ENCODE data around the gene IFIT3. TPM values are rescaled to one million over a fixed set of nuclear protein-coding genes. Genes with fewer than 3 reads are reported as not detected.
"Not testable (repeated sequence)": the region's sequence is repeated elsewhere in the genome, so short reads cannot be mapped to it uniquely, and the experiment has no call there.

The IFIT3 gene
- total RNA-seq, 1 experiment from 2014 or later = 7.2 TPM

DNA sequence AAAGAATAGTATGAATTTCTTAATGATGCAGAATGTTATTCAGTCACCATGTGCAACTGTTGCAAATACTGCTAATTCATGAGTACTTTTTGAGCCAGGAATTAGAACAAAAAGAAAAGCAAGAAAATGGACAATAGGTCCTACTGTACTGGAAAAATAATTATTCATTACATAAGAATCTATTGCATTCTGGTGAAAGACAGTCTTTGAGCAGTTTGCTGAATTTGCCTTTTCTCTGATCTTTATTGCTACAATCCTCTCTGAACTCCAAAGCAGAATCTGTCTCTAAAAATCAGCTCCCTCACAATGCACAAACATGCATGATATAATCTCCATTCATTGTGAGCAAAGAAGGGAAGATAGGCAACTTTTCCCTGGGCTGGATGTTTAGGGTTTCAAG is 13.1 kb upstream of the IFIT3 start:
- Histone ChIP-seq H3K4me2 (no peak overlapping the region), H3K79me2 (ENCODE audit: low read depth) (no peaks in the 10 kb centered on the region), H2AFZ (no peak overlapping the region), H3K9me3 (ENCODE audit: insufficient read depth, low read depth) (no peaks in the 10 kb centered on the region; the same call in 1 of the 2 replicates), H3K36me3 (ENCODE audit: low read depth) (no peaks in the 10 kb centered on the region), H3F3A (ENCODE audit: insufficient read depth, low read depth) (no peaks in the 10 kb centered on the region), H3K27ac (no peak overlapping the region), H3K9me2 (ENCODE audit: insufficient read depth) (no peaks in the 10 kb centered on the region), H3K4me1 (replicated peaks; ENCODE audit: insufficient read depth) (no peaks in the 10 kb centered on the region), H3K27me3 (ENCODE audit: insufficient read depth, low read depth) (no peaks in the 10 kb centered on the region), H3K4me3 (no peak overlapping the region), H4K20me1 (ENCODE audit: insufficient read depth) (no peaks in the 10 kb centered on the region)
- DNase-seq = no peak
- TF ChIP-seq CTCF (conservative IDR thresholded peaks at IDR 0.05) = no peak
- POLR2A ChIA-PET (ENCODE audit: unreplicated experiment) = no interaction called here
- BruUV-seq (replicated peaks) = no TSS peak
- CTCF ChIA-PET = no interaction called here
- intact Hi-C loops (cut with micrococcal nuclease; ENCODE audit: unreplicated experiment) = no loop called here

GRCh38 chr10:89318047-89318446 is 9.8 kb upstream of the IFIT3 start:
- H3K4me2 ChIP-seq; H4K20me1 ChIP-seq (ENCODE audit: insufficient read depth); H3K9me3 ChIP-seq (ENCODE audit: insufficient read depth, low read depth); BruUV-seq (replicated peaks); H3K27me3 ChIP-seq (ENCODE audit: insufficient read depth, low read depth); DNase-seq; POLR2A ChIA-PET (ENCODE audit: unreplicated experiment); H3K4me3 ChIP-seq; intact Hi-C loops (cut with micrococcal nuclease; ENCODE audit: unreplicated experiment); H3F3A ChIP-seq (ENCODE audit: insufficient read depth, low read depth); H2AFZ ChIP-seq; H3K27ac ChIP-seq; H3K36me3 ChIP-seq (ENCODE audit: low read depth); CTCF ChIA-PET; H3K79me2 ChIP-seq (ENCODE audit: low read depth); H3K4me1 ChIP-seq (replicated peaks; ENCODE audit: insufficient read depth); H3K9me2 ChIP-seq (ENCODE audit: insufficient read depth): not testable (repeated sequence)

- POLR2A ChIA-PET (ENCODE audit: unreplicated experiment); H3K9me3 ChIP-seq (ENCODE audit: insufficient read depth, low read depth); H3K36me3 ChIP-seq (ENCODE audit: low read depth); DNase-seq; H3K27ac ChIP-seq; H3K27me3 ChIP-seq (ENCODE audit: insufficient read depth, low read depth); H3K4me3 ChIP-seq; H3K4me2 ChIP-seq; H2AFZ ChIP-seq; CTCF ChIA-PET; H3K9me2 ChIP-seq (ENCODE audit: insufficient read depth); BruUV-seq (replicated peaks); intact Hi-C loops (cut with micrococcal nuclease; ENCODE audit: unreplicated experiment); H4K20me1 ChIP-seq (ENCODE audit: insufficient read depth); H3K79me2 ChIP-seq (ENCODE audit: low read depth): not testable (repeated sequence)
- H3F3A ChIP-seq (ENCODE audit: insufficient read depth, low read depth) = peaks cover 14% of the 10 kb centered on the region; the same call in 1 of the 2 replicates
- peaks cover 23% of the 10 kb centered on the region for H3K4me1 ChIP-seq (replicated peaks; ENCODE audit: insufficient read depth)
Observed at GRCh38 chr10:89325081-89325480, 2.7 kb upstream of the IFIT3 start.

DNA sequence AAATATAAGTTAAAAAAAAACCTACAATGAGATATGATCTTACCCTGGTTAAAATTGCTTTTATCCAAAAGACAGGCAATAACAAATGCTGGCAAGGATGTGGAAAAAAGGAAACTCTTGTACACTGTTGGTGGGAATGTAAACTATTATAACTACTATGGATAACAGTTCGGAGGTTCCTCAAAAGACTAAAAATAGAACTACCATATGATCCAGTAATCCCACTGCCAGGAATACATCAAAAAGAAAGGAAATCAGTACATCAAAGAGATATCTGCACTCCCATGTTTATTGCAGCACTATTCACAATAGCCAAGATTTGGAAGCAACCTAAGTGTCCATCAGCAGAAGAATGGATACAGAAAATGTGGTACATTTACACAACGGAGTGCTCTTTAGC is 1.9 kb upstream of the IFIT3 start:
- H3K36me3 ChIP-seq (ENCODE audit: low read depth); H3K4me3 ChIP-seq; intact Hi-C loops (cut with micrococcal nuclease; ENCODE audit: unreplicated experiment); BruUV-seq (replicated peaks); H2AFZ ChIP-seq; H4K20me1 ChIP-seq (ENCODE audit: insufficient read depth); H3K9me3 ChIP-seq (ENCODE audit: insufficient read depth, low read depth); H3K79me2 ChIP-seq (ENCODE audit: low read depth); H3K27ac ChIP-seq; H3K27me3 ChIP-seq (ENCODE audit: insufficient read depth, low read depth); POLR2A ChIA-PET (ENCODE audit: unreplicated experiment); DNase-seq; CTCF ChIA-PET; H3K4me2 ChIP-seq; H3K9me2 ChIP-seq (ENCODE audit: insufficient read depth): not testable (repeated sequence)
- H3K4me1 ChIP-seq (replicated peaks; ENCODE audit: insufficient read depth) = peaks cover 23% of the 10 kb centered on the region
- H3F3A ChIP-seq (ENCODE audit: insufficient read depth, low read depth) = peaks cover 14% of the 10 kb centered on the region; the same call in 1 of the 2 replicates

DNA sequence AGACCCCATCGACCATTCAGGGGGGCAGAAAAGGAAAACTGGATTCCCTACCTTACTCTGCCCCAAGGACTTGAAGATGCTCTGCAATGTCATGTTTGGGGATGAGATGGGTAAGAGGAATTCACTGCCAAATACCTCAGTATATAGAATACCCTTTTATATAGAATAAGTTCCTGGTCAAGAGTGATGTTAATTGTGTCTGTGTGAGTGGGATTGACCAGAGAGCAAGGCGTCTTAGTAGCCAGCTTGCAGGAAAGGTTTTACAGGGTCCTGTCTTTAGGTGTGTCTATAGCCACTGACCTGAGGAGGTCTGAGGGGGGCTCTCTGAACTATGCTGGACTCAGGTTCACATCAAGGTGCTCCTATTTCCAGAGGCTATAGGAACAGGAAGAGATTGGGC is 1.4 kb downstream of the IFIT3 start:
- Histone ChIP-seq H4K20me1 (ENCODE audit: insufficient read depth) (no peaks in the 10 kb centered on the region), H3K36me3 (ENCODE audit: low read depth) (no peaks in the 10 kb centered on the region), H3K9me3 (ENCODE audit: insufficient read depth, low read depth) (no peaks in the 10 kb centered on the region), H3F3A (ENCODE audit: insufficient read depth, low read depth) (peaks cover 14% of the 10 kb centered on the region; the same call in 1 of the 2 replicates), H3K79me2 (ENCODE audit: low read depth) (no peaks in the 10 kb centered on the region), H2AFZ (no peak overlapping the region), H3K4me1 (replicated peaks; ENCODE audit: insufficient read depth) (peaks cover 23% of the 10 kb centered on the region), H3K27ac (no peak overlapping the region), H3K9me2 (ENCODE audit: insufficient read depth) (no peaks in the 10 kb centered on the region), H3K4me2 (peak overlapping the region; percentile 97; the same call in 1 of the 2 replicates), H3K27me3 (ENCODE audit: insufficient read depth, low read depth) (no peaks in the 10 kb centered on the region), H3K4me3 (no peak overlapping the region)
- no peak for DNase-seq
- no peak for TF ChIP-seq EZH2 (IDR thresholded peaks at IDR 0.05; ENCODE audit: low read depth)
- TF ChIP-seq CTCF (conservative IDR thresholded peaks at IDR 0.05) = no peak
- intact Hi-C loops (cut with micrococcal nuclease; ENCODE audit: unreplicated experiment) = loop anchor here (2.0 kb wide), 1 partner anchor 50 kb away; no protein-coding TSS in a partner anchor
- no TSS peak for BruUV-seq (replicated peaks)
- POLR2A ChIA-PET (ENCODE audit: unreplicated experiment) = no interaction called here
- CTCF ChIA-PET = no interaction called here

DNA sequence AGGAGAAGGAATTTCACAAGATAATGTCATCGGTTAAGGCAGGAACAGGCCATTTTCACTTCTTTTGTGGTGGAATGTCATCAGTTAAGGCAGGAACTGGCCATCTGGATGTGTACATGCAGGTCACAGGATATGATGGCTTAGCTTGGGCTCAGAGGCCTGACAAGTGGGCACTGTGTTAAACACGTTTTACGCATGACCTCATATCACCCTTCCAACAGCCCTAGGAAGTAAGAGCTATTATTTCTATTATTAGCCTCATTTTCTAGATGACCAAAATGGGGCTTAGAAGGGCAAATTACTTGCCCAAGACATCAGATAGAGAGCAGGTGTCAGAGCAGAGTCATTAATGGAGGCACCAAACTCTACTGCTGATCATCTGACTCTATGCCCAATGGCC is 2.2 kb downstream of the IFIT3 start:
- Histone ChIP-seq H3F3A (ENCODE audit: insufficient read depth, low read depth) (peaks cover 14% of the 10 kb centered on the region; the same call in 1 of the 2 replicates), H3K4me1 (replicated peaks; ENCODE audit: insufficient read depth) (peaks cover 23% of the 10 kb centered on the region)
- POLR2A ChIA-PET (ENCODE audit: unreplicated experiment); H3K27me3 ChIP-seq (ENCODE audit: insufficient read depth, low read depth); CTCF ChIA-PET; H2AFZ ChIP-seq; H3K36me3 ChIP-seq (ENCODE audit: low read depth); H4K20me1 ChIP-seq (ENCODE audit: insufficient read depth); H3K4me3 ChIP-seq; H3K4me2 ChIP-seq; H3K79me2 ChIP-seq (ENCODE audit: low read depth); BruUV-seq (replicated peaks); H3K9me2 ChIP-seq (ENCODE audit: insufficient read depth); intact Hi-C loops (cut with micrococcal nuclease; ENCODE audit: unreplicated experiment); DNase-seq; H3K27ac ChIP-seq; H3K9me3 ChIP-seq (ENCODE audit: insufficient read depth, low read depth): not testable (repeated sequence)
